ENCODE measurements around the gene C2CD5.
"Not testable (repeated sequence)": the region's sequence is repeated elsewhere in the genome, so short reads cannot be mapped to it uniquely, and the experiment has no call there.

The C2CD5 gene

DNA sequence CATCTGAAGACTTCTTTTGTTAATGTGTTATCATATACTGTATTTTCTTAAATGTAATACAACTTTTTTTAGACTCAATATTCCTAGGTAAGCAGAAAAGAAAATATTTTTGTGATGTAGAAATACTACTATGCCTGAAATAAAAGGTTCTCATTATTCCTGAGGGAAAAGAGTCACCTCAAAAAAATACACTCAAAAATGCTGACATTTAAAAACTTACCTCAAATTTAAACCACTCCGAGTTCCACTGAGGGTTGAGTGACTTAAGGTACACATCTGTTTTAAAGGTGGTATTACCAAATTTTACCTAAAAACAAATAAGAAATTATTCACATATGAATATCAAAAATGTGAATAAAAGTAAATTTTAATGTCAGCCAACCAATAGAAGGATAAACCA is 9.3 kb downstream of the C2CD5 start:
- no peak for DNase-seq

DNA sequence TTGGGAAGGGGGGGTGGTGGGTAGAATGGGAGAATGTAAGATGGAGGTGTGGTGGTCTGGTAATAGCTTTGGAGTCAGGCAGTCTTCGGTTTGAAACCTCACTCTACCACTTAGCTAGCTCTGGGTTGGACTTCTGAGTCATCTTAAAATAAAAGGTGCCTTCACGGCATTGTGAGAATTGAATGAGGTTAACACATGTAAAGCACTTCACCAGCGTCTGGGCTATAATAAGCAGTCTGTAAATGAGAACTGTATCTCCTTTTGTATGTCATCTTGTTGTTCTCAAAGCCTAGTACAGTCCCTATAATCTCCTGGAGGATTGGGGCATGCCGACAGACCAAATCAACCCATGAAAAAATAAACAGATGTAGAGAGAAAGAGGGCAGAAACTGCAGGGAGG is 11.2 kb downstream of the C2CD5 start:
- DNase-seq: peak; percentile 87

DNA sequence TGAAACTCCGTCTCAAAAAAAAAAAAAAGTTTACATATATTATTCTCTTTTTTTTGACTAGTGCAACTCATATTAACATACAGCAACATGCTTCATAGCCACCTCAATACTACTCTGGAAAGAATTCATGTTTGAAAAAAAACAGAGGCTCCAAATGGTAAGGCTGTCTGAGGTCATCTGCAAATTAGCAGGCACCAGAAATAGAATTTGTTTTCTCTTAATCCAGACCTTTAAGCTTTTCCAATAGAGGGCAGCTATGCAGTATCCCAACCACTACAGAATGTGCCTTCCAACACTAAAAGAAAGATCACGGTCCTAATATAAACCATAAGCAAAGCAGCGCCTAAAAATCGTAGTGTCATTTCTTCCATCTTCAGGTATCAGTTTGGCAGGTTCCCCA is 12.0 kb downstream of the C2CD5 start:
- no peak for DNase-seq

DNA sequence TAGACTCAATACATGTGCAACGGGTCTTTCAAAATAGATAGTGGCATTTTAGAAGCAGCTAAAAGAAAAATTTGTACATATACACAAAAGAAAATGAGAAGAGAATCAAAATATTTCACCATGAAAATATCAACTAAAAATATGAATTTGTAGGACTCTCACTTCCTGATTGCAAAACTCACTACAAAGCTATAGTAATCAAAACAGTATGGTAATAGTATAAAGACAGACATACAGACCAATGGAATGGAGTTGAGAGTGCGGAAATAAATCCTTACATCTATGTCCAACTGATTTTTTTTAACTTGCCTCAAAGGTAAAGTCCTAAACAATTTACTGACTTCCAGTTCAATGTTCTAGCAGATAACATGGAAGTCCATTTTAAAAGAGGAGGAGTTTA is 13.1 kb downstream of the C2CD5 start:
- no peak for DNase-seq

DNA sequence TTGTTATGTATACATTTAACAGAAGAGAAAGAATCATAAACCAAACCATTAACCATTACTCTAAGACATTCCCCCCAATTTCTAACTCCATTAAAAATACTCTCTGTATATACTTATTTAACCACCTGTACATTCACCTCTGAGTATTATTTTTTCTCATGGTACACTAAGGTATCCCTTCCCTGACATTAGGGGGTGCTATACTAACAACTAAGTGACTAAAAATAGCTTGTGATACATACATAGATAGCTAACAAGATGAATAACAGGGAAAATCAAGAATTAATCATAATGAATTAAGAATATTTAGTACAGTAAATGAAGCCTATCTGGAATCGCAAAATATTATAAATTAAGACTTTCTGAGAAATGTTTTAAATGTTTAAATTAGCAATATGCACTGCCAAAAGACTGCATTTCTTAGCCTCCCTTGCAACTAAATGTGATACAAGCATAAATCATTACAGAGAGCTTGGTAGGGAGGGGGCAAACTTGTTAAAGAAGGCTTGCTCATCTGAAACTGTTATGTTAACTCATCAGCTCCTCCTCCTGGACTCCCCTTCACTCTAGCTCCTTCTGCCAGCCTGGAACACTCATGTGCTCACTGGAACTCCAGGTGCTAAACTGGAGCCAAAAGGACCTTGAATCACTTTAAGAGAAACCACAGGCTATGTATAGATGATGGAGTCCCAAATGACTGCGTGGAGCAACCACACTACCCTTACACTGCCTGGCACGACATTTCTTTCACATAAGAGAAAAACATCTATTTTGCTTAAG is 14.9 kb downstream of the C2CD5 start:
- peak; percentile 86 for DNase-seq

DNA sequence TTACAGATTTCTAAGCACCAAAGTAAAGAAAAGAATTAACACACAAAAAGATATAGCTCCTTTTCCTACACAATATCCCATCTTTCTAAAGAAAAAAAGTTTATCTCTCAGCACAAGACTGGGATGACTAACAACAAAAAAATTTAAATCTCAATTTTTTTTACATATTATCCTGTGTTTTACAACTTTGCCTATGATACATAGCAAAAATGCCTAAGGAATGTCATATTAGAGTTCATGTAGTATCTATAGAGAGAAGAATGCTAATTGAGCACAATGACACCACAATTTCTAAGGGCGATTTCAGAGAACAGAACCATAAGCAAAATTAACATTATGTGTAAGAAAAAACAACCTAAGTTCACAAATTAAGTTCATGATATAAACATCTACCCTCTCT is 16.3 kb downstream of the C2CD5 start:
- DNase-seq: no peak

DNA sequence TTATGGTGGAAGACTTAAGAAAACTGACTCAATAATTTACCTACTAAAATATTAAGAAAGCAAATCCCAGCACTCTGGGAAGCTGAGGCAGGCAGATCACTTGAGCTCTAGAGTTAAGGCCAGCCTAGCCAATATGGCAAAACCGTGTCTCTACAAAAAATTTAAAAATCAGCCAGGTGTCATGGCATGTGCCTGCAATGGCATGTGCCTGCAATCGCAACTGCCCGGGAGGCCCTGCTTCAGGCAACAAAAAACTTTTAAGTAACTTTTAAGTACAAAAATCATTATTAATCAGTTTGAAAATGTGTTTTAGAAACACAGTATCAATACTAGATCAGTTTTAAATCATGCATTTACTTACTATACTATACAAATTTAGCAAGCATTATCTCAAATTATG is 17.5 kb downstream of the C2CD5 start:
- no peak for DNase-seq

DNA sequence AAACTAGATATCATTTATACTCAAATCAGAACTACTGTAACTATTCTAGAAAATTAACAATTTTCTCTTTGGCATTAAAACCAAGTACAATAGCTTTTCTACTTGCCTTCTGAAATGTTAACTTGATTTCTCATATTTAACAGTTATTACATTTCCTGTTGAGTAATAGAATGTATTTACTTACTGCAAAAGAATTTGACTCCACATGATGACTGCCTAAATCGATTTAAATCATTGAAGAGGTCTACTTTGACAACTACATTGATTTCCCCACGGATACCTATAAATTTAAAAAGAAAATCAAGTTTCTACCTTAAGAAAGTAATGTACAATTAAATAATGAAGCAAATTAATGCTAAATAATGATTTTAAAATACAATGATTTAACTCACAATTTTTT is 18.9 kb downstream of the C2CD5 start:
- DNase-seq: no peak

DNA sequence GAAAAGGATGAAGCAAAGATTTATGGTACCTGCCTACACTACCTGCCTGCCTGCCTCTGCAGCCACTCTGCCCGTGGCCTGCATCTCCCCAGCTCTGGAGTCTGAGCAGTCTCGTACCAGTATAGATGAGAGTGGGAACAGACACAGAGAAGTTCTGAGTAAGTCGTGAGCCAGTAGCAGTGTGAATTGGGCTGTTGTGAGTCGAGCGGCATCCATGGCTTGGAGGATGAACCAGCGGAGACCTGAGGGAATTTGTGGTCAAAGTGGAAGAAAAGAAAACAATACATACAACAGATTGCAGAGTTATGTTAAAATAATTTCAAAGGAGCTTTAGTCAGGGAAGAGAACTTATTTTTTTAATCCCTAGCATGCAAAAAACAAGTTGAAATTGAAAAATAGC is 25.3 kb downstream of the C2CD5 start:
- no peak for DNase-seq

DNA sequence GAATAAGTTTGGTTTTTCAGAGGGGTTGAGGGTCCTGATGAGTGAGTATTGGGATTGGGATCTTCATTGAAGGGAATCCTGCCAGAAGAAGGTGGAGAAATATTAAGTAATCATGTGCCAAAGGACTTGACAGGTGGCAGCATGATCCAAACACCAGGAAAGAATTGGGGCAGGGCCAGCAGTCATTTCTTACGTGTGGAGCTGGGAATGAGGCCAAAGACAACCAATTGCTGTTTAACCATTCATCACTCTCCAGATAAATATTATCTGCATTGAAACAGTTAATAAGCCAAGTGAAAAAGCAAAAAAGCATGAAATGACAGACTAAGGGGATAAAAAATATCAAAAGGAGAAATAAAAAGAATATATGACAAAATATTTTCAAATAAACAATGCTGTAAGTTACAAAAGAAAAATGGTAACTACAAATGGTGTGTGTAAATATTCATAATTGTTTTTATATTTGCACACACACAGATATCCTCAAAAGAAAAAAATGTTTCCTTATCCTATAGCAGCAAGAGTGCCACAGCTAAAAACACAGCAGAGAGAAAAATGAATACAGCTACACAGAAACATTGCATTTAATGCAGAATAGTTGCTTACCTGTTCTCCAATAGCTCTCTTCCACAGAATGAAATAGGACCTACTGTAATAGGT is 26.2 kb downstream of the C2CD5 start:
- DNase-seq: peak; percentile 35

DNA sequence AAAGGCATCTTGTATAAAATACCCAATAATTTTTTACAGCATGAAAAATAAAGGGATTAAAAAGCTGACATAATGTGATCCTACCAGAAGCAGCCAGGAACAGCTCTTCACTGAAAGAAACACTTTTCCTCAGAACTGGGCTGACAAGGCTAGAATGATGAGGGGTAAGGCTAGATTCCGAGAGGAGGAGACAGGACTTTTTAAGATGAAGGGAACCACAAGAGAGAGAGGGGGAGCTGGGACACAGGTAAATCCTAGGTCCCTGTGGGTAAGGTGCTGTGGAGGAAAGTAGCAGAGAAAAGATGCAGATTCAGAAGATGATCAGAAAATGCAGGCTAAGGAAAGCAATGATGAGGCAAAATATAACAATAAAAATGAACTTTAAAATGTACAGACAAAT is 29.5 kb downstream of the C2CD5 start:
- no peak for DNase-seq

DNA sequence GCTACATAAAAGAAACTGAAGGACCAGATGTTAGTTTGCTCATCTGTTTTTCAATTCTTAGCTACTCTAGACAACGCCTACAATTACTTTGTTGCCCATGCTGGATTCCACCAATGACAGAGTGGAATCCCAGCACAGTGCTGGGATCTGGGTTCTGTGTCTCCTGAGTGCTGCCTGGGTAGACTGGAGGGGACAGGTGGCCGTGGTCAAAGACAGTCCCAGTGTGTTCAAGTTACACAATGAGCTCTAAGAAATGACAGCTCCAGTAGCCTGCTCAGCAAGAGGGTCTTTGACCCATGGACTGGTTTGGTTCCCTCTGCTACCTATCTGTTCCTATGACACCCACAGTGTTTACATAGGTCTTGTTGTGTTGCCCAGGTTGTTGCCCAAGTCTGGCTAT is 38.5 kb downstream of the C2CD5 start:
- DNase-seq: no peak

DNA sequence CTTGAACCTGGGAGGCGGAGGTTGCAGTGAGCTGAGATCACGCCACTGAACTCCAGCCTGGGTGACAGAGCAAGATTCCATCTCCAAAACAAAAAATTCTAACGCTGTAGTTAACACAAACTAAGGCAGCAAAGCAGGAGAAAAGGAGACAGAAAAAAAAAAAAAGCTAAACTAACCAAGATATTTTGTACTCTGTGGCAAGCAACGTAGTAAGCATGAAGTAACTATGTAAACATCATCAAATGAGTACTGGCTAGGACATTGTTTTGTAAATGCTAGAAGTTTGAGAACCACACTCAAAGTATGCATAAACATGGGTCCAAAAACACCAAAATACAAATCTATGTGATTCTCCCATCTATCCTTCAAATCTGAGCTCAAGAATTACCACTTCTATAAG is 44.2 kb downstream of the C2CD5 start:
- no peak for DNase-seq

DNA sequence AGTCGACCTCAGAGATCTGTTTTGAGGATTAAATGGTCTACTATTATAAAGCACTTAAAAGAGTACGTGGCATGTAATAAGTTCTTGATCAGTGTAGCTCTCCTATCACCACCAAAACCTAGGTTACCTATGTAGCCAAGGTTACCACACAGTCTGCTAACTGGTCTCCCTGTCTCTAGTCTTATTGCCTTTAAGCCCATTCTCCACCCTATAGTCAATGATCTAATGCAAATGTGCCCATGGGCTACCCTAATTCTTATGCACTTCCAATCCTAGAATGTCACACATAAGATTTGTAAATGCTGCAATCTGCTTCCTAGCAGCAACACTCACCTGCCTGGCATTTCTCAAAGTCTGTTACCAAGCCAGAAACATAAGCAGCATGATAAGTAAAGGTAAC is 44.9 kb downstream of the C2CD5 start:
- no peak for DNase-seq

DNA sequence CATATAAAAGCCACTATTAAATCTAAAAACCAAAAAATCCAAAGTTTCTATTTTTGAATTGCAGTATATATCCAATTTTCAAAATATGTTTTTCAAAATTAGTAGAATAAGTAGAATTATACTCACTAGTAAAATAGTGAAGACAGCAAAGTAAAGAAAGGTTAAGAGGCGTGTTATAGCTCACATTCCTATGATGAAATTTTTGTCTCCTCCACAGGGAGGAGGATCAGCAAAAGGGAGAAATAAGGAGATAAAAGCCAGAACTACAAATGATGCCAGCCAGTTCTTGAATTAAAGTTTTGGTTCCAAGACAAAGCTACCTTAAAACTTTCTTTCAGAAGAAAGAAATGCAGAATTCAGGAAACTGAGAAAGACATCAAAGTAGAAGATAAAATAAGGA is 50.0 kb downstream of the C2CD5 start:
- no peak for DNase-seq

DNA sequence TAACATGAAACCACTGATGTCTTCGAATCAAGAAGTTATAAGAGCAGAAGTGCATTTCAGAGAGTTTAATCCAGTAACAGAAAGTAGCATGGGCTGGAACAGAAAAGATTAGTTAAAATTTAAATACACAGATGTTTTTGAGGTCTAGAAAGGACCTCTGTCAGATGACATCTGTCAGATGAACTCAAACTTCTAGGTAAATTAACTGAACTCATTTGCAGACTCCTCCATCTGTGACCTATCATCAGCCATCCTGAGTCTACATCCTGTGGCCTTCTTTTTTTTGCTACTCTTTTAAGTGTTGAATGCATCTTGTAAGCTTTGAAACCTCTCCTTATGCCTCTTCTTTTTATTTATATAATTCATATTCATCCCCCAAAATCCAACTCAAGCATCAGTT is 53.3 kb downstream of the C2CD5 start:
- no peak for DNase-seq

DNA sequence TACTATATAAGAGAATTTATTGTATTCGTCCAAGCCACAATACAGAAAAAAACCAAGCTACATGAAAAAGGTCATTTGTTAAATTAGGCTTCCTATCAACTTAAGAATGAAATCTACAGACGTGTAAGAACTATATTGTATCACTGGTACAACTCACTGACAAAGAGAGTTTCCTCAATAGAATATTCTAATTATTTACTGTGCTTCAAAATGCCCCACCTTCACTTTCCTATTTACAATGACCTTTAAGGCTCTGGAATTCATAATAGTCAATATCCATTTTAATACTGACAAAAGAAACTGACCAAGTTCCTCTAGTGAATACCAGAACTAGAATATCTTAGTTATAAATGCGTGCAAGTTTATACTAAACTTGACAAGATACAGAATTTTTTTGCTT is 55.9 kb downstream of the C2CD5 start:
- no peak for DNase-seq

DNA sequence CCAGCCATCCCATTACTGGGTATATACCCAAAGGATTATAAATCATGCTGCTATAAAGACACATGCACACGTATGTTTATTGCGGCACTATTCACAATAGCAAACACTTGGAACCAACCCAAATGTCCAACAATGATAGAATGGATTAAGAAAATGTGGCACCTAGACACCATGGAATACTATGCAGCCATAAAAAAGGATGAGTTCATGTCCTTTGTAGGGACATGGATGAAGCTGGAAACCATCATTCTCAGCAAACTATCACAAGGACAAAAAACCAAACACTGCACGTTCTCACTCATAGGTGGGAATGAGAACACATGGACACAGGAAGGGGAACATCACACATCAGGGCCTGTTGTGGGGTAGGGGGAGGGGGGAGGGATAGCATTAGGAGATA is 56.7 kb downstream of the C2CD5 start:
- not testable (repeated sequence) for DNase-seq

DNA sequence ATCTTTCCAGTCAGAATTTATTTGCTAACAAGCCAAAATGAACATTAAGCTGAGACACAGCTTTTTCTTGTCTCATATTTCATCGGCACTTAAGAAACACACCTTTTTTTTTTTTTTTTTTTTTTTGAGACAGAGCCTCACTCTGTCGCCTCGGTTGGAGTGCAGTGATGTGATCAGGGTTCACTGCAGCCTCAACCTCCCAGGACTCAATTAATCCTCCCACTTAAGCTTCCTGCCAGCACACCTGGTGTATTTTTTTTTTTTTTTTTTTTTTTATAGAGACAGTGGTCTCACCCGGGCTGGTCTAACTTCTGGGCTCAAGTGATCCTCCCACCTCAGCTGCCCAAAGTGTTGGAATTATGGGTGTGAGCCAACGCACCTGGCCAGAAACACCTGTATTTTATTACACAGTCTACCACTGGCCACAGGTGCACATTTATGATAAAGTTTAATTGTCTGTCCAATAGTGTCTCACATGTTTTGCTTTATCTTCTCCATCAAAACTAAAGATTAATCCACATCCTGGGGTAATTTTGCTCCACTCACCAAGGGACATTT is 62.7 kb downstream of the C2CD5 start:
- peak; percentile 45 for DNase-seq

DNA sequence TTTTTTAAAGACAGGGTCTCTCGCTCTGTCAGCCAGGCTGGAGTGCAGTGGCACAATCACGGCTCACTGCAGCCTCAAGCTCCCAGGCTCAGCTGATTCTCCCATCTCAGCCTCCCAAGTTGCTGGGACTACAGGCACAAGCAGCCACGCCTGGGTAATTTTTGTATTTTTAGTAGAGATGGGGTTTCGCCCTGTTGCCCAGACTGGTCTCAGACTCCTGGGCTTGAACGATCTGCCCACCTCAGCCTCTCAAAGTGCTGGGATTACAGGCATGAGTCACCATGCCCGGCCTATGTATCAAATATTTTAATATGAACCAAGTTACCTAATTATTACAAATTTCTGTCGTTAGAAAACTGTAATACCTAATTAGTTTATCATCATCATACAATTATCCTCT is 63.5 kb downstream of the C2CD5 start:
- DNase-seq: not testable (repeated sequence)

DNA sequence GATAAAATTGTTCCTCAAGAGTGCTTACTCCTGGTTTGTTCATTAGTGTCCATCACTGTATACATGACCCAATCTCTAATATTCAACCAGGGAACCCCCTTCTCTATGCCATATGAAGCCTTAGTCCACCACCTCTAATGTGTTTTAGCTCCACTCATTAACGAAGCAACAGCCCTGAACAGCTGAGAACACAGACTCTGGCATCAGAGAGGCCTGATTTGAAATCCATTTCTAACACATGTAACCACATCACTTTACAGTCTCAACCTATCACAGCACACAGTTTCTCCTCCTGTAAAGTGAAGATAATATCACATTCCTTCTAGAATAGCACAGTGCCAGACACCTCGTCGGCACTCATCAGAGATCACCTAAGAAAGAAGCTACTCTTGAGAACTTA is 64.3 kb downstream of the C2CD5 start:
- no peak for DNase-seq

DNA sequence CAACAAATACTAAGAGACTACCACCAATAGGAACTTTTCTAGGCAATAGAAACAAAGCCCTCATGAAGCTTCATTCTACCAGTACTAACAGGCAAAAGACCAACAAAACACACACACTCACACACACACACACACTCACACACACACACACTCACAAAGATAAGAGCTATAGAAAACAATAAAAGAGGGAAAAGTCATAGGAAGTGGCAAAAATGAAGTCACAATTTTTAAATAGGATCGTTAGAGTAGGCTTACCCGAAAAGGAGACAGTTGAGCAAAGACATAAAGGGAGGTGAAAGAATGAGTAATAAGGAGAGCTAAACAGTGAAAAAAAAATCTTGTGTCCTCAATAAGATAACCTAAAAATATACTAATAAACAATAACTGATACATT is 66.5 kb downstream of the C2CD5 start:
- peak; percentile 15 for DNase-seq

DNA sequence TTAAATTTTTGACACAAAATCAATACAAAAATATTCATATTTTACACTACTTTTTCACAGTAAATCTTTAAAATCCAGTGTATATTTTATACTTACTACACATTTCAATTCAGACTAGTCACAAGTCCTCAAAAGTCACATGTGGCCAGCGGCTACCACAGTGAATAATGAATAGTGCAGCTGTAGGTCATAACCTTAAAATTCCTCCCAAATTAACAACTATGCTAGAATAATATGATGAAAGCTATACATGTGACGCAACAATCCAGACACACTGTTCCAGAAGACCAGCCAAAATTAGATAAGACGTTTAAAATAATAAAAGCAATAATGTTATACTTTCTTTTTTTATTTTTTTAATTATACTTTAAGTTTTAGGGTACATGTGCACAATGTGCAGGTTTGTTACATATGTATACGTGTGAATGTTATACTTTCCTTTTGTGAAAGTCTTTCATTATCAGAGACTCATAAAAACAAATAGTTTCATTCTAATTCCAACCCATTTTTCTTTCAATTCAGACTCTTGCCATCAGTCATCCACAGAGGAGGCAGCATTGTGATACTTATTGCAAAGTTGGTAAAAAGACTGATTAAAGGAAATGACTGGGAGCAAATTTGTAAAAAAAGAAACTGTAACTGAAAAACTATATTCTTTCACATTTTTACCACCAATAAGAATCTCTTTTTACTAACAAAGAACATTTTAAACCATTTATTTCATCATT is 67.0 kb downstream of the C2CD5 start:
- no peak for DNase-seq

DNA sequence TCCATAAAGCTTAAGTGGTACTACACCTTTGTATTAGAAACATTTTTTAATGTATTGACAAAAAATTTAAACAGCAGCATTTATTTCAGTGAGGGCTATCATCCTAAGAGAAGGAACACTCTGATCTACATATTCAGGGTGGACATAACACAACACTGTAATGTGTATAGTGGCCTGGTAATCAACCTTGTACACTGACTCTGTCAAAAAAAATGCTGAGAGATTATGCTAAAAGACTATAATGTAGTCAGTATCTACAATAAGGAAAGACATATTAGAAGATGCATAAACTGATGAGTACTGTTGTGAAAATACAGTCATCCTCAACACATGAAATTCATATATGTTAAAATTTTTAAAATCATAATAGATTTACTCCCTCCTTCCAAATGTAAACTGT is 68.2 kb downstream of the C2CD5 start:
- no peak for DNase-seq
